Stimulated activated CD8-positive, alpha-beta memory T cell treated with anti-CD3 and anti-CD28 coated beads, Interleukin-12 subunit alpha, Interleukin-12 subunit beta, amount 100 ng/mL, for 1 hour (primary cell): ENCODE data around the gene SMARCAD1.

Experiments used
- DNase-seq: peaks from one replicate; pipeline ENCODE4 v3.0.0-alpha.2; 2020; ENCODE audit warnings: low read depth

SMARCAD1 gene

GRCh38 chr4:94207469-94208224 lies at the start of gene SMARCAD1:
TSS of gene SMARCAD1 (plus strand) at chr4:94207865. CDS start at chr4:94208395, 530 bp downstream.
- DNase-seq: peak; percentile 79

GRCh38 chr4:94158883-94159282 lies 48.8 kb upstream of the SMARCAD1 start:
- DNase-seq: no peak

- no peak for DNase-seq
Measured at GRCh38 chr4:94159790-94160189, 47.9 kb upstream of the SMARCAD1 start.

GRCh38 chr4:94160774-94161173 lies 46.9 kb upstream of the SMARCAD1 start:
- no peak for DNase-seq

- no peak for DNase-seq
Measured at GRCh38 chr4:94165256-94165655, 42.4 kb upstream of the SMARCAD1 start.

- no peak for DNase-seq
Measured at GRCh38 chr4:94168321-94168720, 39.3 kb upstream of the SMARCAD1 start.

- DNase-seq: no peak
Measured at GRCh38 chr4:94169803-94170372, 37.8 kb upstream of the SMARCAD1 start.

- DNase-seq: no peak
Measured at GRCh38 chr4:94171616-94172015, 36.0 kb upstream of the SMARCAD1 start.

- no peak for DNase-seq
Measured at GRCh38 chr4:94175553-94176261, 32.0 kb upstream of the SMARCAD1 start.

GRCh38 chr4:94177822-94178221 lies 29.8 kb upstream of the SMARCAD1 start:
- no peak for DNase-seq

GRCh38 chr4:94181815-94182214 lies 25.9 kb upstream of the SMARCAD1 start:
- DNase-seq: no peak

- DNase-seq: no peak
Measured at GRCh38 chr4:94202769-94203168, 4.9 kb upstream of the SMARCAD1 start.

GRCh38 chr4:94208266-94208665 lies 601 bp downstream of the SMARCAD1 start:
- DNase-seq: no peak

GRCh38 chr4:94208918-94209317 lies 1.3 kb downstream of the SMARCAD1 start:
- no peak for DNase-seq

GRCh38 chr4:94211861-94212260 lies 4.2 kb downstream of the SMARCAD1 start:
- DNase-seq: no peak

GRCh38 chr4:94214703-94215319 lies 7.1 kb downstream of the SMARCAD1 start:
- no peak for DNase-seq

- DNase-seq: no peak
Measured at GRCh38 chr4:94216394-94216793, 8.7 kb downstream of the SMARCAD1 start.

GRCh38 chr4:94219402-94219801 lies 11.7 kb downstream of the SMARCAD1 start:
- no peak for DNase-seq

- no peak for DNase-seq
Measured at GRCh38 chr4:94221916-94222315, 14.3 kb downstream of the SMARCAD1 start.

GRCh38 chr4:94225449-94225848 lies 17.8 kb downstream of the SMARCAD1 start:
- DNase-seq: no peak

- no peak for DNase-seq
Measured at GRCh38 chr4:94226763-94227162, 19.1 kb downstream of the SMARCAD1 start.

GRCh38 chr4:94228493-94229216 lies 21.0 kb downstream of the SMARCAD1 start:
- no peak for DNase-seq
